HCT116 (cell line): Measurements from ENCODE around the gene ORC6. TPM values are rescaled to one million over a fixed set of nuclear protein-coding genes. Genes with fewer than 3 reads are reported as not detected.

ENCODE experiments used
- ATAC-seq: fragments of 200-7000 bp; cut with Tn5 transposase; 2 replicates; pipeline ENCODE4 v1.9.1; 2020; ENCODE audit warnings: mild to moderate bottlenecking, moderate library complexity
- BruUV-seq: library from RNA; stranded (reverse); fragments of 400-500 nt; replicated peaks from 2 replicates; lab custom pipeline; 2021; lab: Mats Ljungman, UMichigan
- CTCF ChIA-PET: fragments of 300-600 bp; sonication (Branson Sonifier 250); formaldehyde crosslinking; loops from one replicate; lab custom pipeline; 2021; ENCODE audit warnings: antibody characterized with exemption; lab: Charles Lee
- POLR2A ChIA-PET: fragments of 300-600, 350-600 bp; sonication (Branson Sonifier 250); formaldehyde crosslinking; loops from one replicate; lab custom pipeline; 2021; ENCODE audit warnings: antibody characterized with exemption; lab: Charles Lee
- RAD21 ChIA-PET, 2 experiments: fragments of 300-600 bp; sonication (Branson Sonifier 250); formaldehyde crosslinking; loops; one replicate each; lab custom pipeline; 2023; ENCODE audit warnings: low total read pairs in 2 of 2; ENCODE audit not compliant: uncharacterized antibody in 2 of 2, unreplicated experiment in 2 of 2, low non-redundant PET in 1 of 2; lab: Charles Lee
- DNase-seq: peaks from one replicate; pipeline ENCODE4 v3.0.0-alpha.2; 2010; ENCODE audit warnings: low read depth, low spot score
- H2AFZ ChIP-seq: fragments of 200-600 bp; shearing (Covaris generic), sonication (generic); 2 replicates; pipeline ENCODE4 v1.6.1; 2017; ENCODE audit warnings: low read depth, mixed run types, mixed read lengths, antibody characterized with exemption, low read length; ENCODE audit not compliant: poor library complexity, severe bottlenecking
- H3K27ac ChIP-seq: 2 replicates; pipeline ENCODE4 v1.5.1; 2012; ENCODE audit warnings: low read depth, low read length
- H3K27me3 ChIP-seq: fragments of 200-600 bp; sonication (generic); 2 replicates; pipeline ENCODE4 v1.6.1; 2016; ENCODE audit warnings: mixed run types, low read length, mixed read lengths; ENCODE audit not compliant: insufficient read depth
- H3K36me3 ChIP-seq, 2 experiments: fragments of 200-500 bp in 1 of 2; fragments of 200-600 bp in 1 of 2; sonication (Bioruptor generic) in 1 of 2; sonication (generic) in 1 of 2; 2 replicates each; pipeline versions ENCODE4 v1.5.1 to v1.6.1; 2014 to 2016; ENCODE audit warnings: low read length in 2 of 2, inconsistent platforms in 1 of 2, mixed read lengths in 1 of 2, mixed run types in 1 of 2; ENCODE audit not compliant: insufficient read depth in 2 of 2, control insufficient read depth in 1 of 2
- H3K4me1 ChIP-seq, 2 experiments: fragments of 200-600 bp in 1 of 2; sonication (generic) in 1 of 2; 2 replicates each; pipeline versions ENCODE4 v1.5.1 to v1.6.1; 2012 to 2017; ENCODE audit warnings: low read length in 2 of 2, inconsistent platforms in 1 of 2, mild to moderate bottlenecking in 1 of 2, mixed read lengths in 1 of 2, mixed run types in 1 of 2, moderate library complexity in 1 of 2; ENCODE audit not compliant: insufficient read depth in 2 of 2, control insufficient read depth in 1 of 2
- H3K4me2 ChIP-seq: fragments of 200-600 bp; sonication (generic); 2 replicates; pipeline ENCODE4 v1.6.1; 2017; ENCODE audit warnings: mixed run types, low read length, mixed read lengths
- H3K4me3 ChIP-seq, 2 experiments: fragments of 200-600 bp in 1 of 2; sonication (generic) in 1 of 2; replicated peaks in 1 of 2; 2 replicates each; pipeline ENCODE4 v1.5.1; 2011 to 2016; ENCODE audit warnings: low read length in 2 of 2, control low read depth in 1 of 2, low read depth in 1 of 2, mild to moderate bottlenecking in 1 of 2, mixed read lengths in 1 of 2, mixed run types in 1 of 2
- H3K79me2 ChIP-seq: fragments of 200-600 bp; sonication (generic); 2 replicates; pipeline ENCODE4 v1.6.1; 2017; ENCODE audit warnings: mild to moderate bottlenecking, mixed run types, low read length, moderate library complexity, mixed read lengths; ENCODE audit not compliant: insufficient read depth
- H3K9ac ChIP-seq: fragments of 200-600 bp; sonication (generic); 2 replicates; pipeline ENCODE4 v1.6.1; 2016; ENCODE audit warnings: low read length, mixed read lengths
- H3K9me2 ChIP-seq: fragments of 200-600 bp; sonication (generic), shearing (Covaris generic); 2 replicates; pipeline ENCODE4 v1.6.1; 2017; ENCODE audit warnings: mixed run types, mild to moderate bottlenecking, moderate library complexity; ENCODE audit not compliant: insufficient read depth
- H3K9me3 ChIP-seq, 2 experiments: fragments of 200-500 bp in 1 of 2; fragments of 200-600 bp in 1 of 2; sonication (Bioruptor generic) in 1 of 2; sonication (generic) in 1 of 2; 2 replicates each; pipeline ENCODE4 v1.6.1; 2014 to 2017; ENCODE audit warnings: low read length in 2 of 2, mixed read lengths in 2 of 2, inconsistent platforms in 1 of 2, low read depth in 1 of 2, mild to moderate bottlenecking in 1 of 2, mixed run types in 1 of 2, moderate library complexity in 1 of 2; ENCODE audit not compliant: control insufficient read depth in 1 of 2, insufficient read depth in 1 of 2
- H4K20me1 ChIP-seq: fragments of 200-600 bp; sonication (generic), shearing (Covaris generic); 2 replicates; pipeline ENCODE4 v1.6.1; 2017; ENCODE audit warnings: mixed run types, mild to moderate bottlenecking, moderate library complexity; ENCODE audit not compliant: insufficient read depth
- ATF3 ChIP-seq: IDR thresholded peaks from 2 replicates; pipeline ENCODE4 v1.6.1; 2012
- CBX3 ChIP-seq: IDR thresholded peaks from 2 replicates; pipeline ENCODE4 v1.6.1; 2012; ENCODE audit warnings: low read depth
- CEBPB ChIP-seq: IDR thresholded peaks from 2 replicates; pipeline ENCODE4 v1.6.1; 2012; ENCODE audit warnings: low read depth
- CTCF ChIP-seq, 3 experiments: fragments of 200-600 bp in 1 of 3; sonication (generic) in 1 of 3; IDR thresholded peaks in 2 of 3; conservative IDR thresholded peaks in 1 of 3; 2 replicates each; pipeline ENCODE4 v1.5.1; 2012 to 2017; ENCODE audit warnings: low read depth in 2 of 3, low read length in 2 of 3, antibody characterized with exemption in 1 of 3, borderline replicate concordance in 1 of 3, control low read depth in 1 of 3, mild to moderate bottlenecking in 1 of 3, mixed read lengths in 1 of 3, mixed run types in 1 of 3, moderate library complexity in 1 of 3; ENCODE audit not compliant: insufficient read depth in 1 of 3
- EGR1 ChIP-seq: IDR thresholded peaks from 2 replicates; pipeline ENCODE4 v1.6.1; 2012; ENCODE audit warnings: low read depth
- ELF1 ChIP-seq: IDR thresholded peaks from 2 replicates; pipeline ENCODE4 v1.6.1; 2012; ENCODE audit warnings: low read depth, borderline replicate concordance
- FOSL1 ChIP-seq: IDR thresholded peaks from 2 replicates; pipeline ENCODE4 v1.6.1; 2012; ENCODE audit warnings: low read depth
- JUND ChIP-seq: IDR thresholded peaks from 2 replicates; pipeline ENCODE4 v1.6.1; 2012
- MAX ChIP-seq: IDR thresholded peaks from 2 replicates; pipeline ENCODE4 v1.6.1; 2012
- POLR2AphosphoS5 ChIP-seq: IDR thresholded peaks from 2 replicates; pipeline ENCODE4 v1.6.1; 2011; ENCODE audit warnings: mild to moderate bottlenecking, low read depth, low read length, moderate library complexity
- RAD21 ChIP-seq: IDR thresholded peaks from 2 replicates; pipeline ENCODE4 v1.6.1; 2012; ENCODE audit warnings: low read depth, mild to moderate bottlenecking
- SIN3A ChIP-seq: IDR thresholded peaks from 2 replicates; pipeline ENCODE4 v1.6.1; 2012; ENCODE audit warnings: low read depth
- SP1 ChIP-seq: IDR thresholded peaks from 2 replicates; pipeline ENCODE4 v1.6.1; 2012; ENCODE audit warnings: low read depth
- SRF ChIP-seq: IDR thresholded peaks from 2 replicates; pipeline ENCODE4 v1.6.1; 2012; ENCODE audit warnings: low read depth
- TCF7L2 ChIP-seq: IDR thresholded peaks from 2 replicates; pipeline ENCODE4 v1.7.0; 2011; ENCODE audit warnings: borderline replicate concordance, inconsistent platforms; ENCODE audit not compliant: insufficient read depth, insufficient read length; ENCODE audit errors: extremely low read depth
- YY1 ChIP-seq: IDR thresholded peaks from 2 replicates; pipeline ENCODE4 v1.6.1; 2011; ENCODE audit warnings: low read length, low read depth, moderate library complexity, mild to moderate bottlenecking; ENCODE audit not compliant: insufficient replicate concordance; ENCODE audit errors: extremely low read depth
- ZBTB33 ChIP-seq: IDR thresholded peaks from 2 replicates; pipeline ENCODE4 v1.6.1; 2011; ENCODE audit warnings: mild to moderate bottlenecking, low read length, moderate library complexity; ENCODE audit not compliant: insufficient replicate concordance; ENCODE audit errors: extremely low read depth
- ZFX ChIP-seq: fragments of 450-650 bp; IDR thresholded peaks from 2 replicates; pipeline ENCODE4 v1.6.1; 2017
- ZNF274 ChIP-seq: fragments of 200-500 bp; sonication (Bioruptor generic); IDR thresholded peaks from 2 replicates; pipeline ENCODE4 v1.6.1; 2014; ENCODE audit warnings: mild to moderate bottlenecking, low read depth, low read length, inconsistent platforms
- intact Hi-C: fragments of 100-400 bp; cut with micrococcal nuclease; formaldehyde crosslinking; loops from 2 replicates; pipeline ENCODE4 v1.10.0; 2022
- total RNA-seq: library from RNA; stranded (reverse); gene quantifications from one replicate; pipeline ENCODE4 v1.2.1, GENCODE V29; 2021; ENCODE audit not compliant: unreplicated experiment

ORC6 gene
- total RNA-seq, 1 experiment from 2014 or later = 44.7 TPM

- TF ChIP-seq ZBTB33 (no peak), RAD21 (no peak), SRF (no peak), MAX (no peak)
Measured at GRCh38 chr16:46715769-46716305, 26.4 kb downstream of the ORC6 start (continued).

GRCh38 chr16:46717692-46718091, 28.2 kb downstream of the ORC6 start:
- ChIA-PET POLR2A (no interaction called here), RAD21 (no interaction called here), CTCF (no interaction called here)
- Histone ChIP-seq H3K4me1 (no peaks in the 10 kb centered on the region), H3K4me3 (no peak overlapping the region), H2AFZ (no peak overlapping the region), H3K9ac (no peak overlapping the region), H4K20me1 (no peaks in the 10 kb centered on the region), H3K9me2 (no peaks in the 10 kb centered on the region), H3K27me3 (no peaks in the 10 kb centered on the region), H3K9me3 (no peaks in the 10 kb centered on the region), H3K79me2 (no peaks in the 10 kb centered on the region), H3K4me2 (no peak overlapping the region), H3K27ac (no peak overlapping the region), H3K36me3 (no peaks in the 10 kb centered on the region)
- no peak for TF ChIP-seq EGR1
- no peak for TF ChIP-seq CTCF (IDR thresholded peaks at IDR 0.05 in 2 of 3, conservative IDR thresholded peaks at IDR 0.05 in 1 of 3; ENCODE audit: borderline replicate concordance in 1 of 3, insufficient read depth in 1 of 3, low read depth in 2 of 3, low read length in 2 of 3)
- TF ChIP-seq SP1 = no peak
- no peak for TF ChIP-seq TCF7L2
- TF ChIP-seq POLR2AphosphoS5 = no peak
- TF ChIP-seq ZFX = no peak
- no peak for TF ChIP-seq ELF1
- TF ChIP-seq YY1 = no peak
- TF ChIP-seq CEBPB = no peak
- no peak for TF ChIP-seq ZNF274
- no peak for TF ChIP-seq JUND
- TF ChIP-seq SIN3A = no peak
- no peak for TF ChIP-seq ATF3
- TF ChIP-seq FOSL1 = no peak
- TF ChIP-seq CBX3 = no peak
- no peak for ATAC-seq
- BruUV-seq = no TSS peak
- DNase-seq = no peak
- intact Hi-C loops = no loop called here
